AG09309 (cell line): ENCODE results near the gene CLEC4M.

Experiments used
- DNase-seq: peaks from one replicate; pipeline ENCODE4 v3.0.0-alpha.2; 2010; ENCODE audit warnings: low read depth
- H3K4me3 ChIP-seq: 2 replicates; pipeline ENCODE4 v1.5.1; 2011; ENCODE audit warnings: mild to moderate bottlenecking, low read depth, low read length, moderate library complexity; ENCODE audit not compliant: control insufficient read depth
- CTCF ChIP-seq: IDR thresholded peaks from 2 replicates; pipeline ENCODE4 v1.5.1; 2011; ENCODE audit warnings: mild to moderate bottlenecking, low read depth, low read length, inconsistent platforms; ENCODE audit not compliant: insufficient read depth, control insufficient read depth; ENCODE audit errors: missing control alignments

Gene CLEC4M

GRCh38 chr19:7733376-7733775 lies 29.7 kb upstream of the CLEC4M start:
- TF ChIP-seq CTCF, result no peak
- H3K4me3 ChIP-seq, result no peak overlapping the region
- no peak for DNase-seq

GRCh38 chr19:7734220-7735203 lies 28.5 kb upstream of the CLEC4M start:
- no peak for TF ChIP-seq CTCF
- peak; percentile 1 for DNase-seq
- no peak overlapping the region for H3K4me3 ChIP-seq

DNA sequence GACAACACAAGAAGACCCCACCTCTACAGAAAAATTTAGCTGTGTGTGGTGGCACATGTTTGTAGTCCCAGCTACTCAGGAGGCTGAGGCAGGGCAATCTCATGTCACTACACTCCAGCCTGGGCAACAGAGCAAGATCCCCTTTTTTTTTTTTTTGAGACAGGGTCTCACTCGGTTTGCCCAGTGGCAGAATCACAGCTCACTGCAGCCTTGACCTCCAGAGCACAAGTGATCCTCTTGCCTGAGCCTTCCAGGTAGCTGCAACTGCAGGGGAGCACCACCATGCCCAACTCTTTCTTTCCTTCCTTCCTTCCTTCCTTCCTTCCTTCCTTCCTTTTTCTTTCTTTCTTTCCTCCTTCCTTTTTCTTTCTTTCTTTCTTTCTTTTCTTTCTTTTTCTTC lies 26.9 kb upstream of the CLEC4M start:
- no peak for TF ChIP-seq CTCF
- no peak overlapping the region for H3K4me3 ChIP-seq
- DNase-seq, result no peak

DNA sequence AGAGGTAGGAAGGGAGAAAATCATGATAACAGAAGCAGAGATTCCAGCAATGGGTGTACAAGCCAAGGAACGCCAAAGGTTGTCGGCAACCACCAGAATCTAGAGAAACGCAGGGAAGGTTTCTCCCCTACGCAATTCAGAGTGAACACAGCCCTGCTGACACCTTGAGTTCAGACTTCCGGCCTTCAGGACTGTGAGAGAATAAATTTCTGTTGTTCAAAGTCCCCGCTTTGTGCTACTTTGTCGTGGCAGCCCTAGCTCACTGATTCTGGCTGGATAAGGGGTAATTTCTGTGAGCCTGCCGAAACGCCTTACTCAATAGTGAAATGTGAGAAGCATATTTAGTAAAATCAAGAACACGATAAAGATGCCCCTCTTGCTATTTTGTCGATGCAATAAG lies 25.8 kb upstream of the CLEC4M start:
- DNase-seq, result no peak
- TF ChIP-seq CTCF, result no peak

GRCh38 chr19:7738023-7738422 lies 25.0 kb upstream of the CLEC4M start:
- no peak for TF ChIP-seq CTCF
- no peak for DNase-seq
- no peak overlapping the region for H3K4me3 ChIP-seq

More for the DNA sequence above, 25.8 kb upstream of the CLEC4M start:
- no peak overlapping the region for H3K4me3 ChIP-seq

DNA sequence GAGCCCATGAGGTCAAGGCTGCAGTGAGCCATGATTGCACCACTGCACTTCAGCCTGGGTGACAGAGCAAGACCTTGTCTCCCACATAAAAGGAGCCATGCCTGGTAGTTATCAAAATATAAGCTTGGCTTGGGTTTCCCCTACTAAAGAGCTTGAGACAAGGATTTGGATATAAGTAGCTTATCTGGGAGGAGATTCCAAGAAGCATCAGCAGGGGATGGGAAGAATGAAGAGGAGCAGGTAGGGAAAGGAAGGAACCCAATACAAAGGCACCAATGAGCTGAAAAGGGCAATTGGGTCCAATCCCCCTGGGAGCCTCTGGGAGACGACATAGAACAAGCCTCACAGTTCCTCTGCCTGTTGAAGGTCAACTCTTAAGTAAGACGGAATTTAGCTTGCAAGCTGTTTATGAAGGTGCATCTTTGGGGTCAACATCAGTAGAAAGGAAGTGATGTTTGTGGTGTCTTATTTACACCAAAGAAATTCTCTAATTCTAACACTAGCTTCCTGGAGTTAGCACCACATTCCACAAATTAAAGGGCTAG lies 23.8 kb upstream of the CLEC4M start:
- no peak for DNase-seq
- H3K4me3 ChIP-seq, result no peak overlapping the region
- no peak for TF ChIP-seq CTCF
